Calu3 (cell line): ENCODE measurements around the gene OR8B2. TPM values are rescaled to one million over a fixed set of nuclear protein-coding genes. Genes with fewer than 3 reads are reported as not detected.

Source experiments
- BruUV-seq: library from RNA; stranded (reverse); fragments of 400-500 nt; replicated peaks from 2 replicates; lab custom pipeline; 2021; lab: Mats Ljungman, UMichigan
- CTCF ChIA-PET: fragments of 300-600 bp; sonication (Branson Sonifier 250); formaldehyde crosslinking; loops from one replicate; lab custom pipeline; 2022; ENCODE audit warnings: antibody characterized with exemption; lab: Charles Lee
- DNase-seq: peaks from one replicate; pipeline ENCODE4 v3.0.0; 2022
- H3K27ac Mint-ChIP-seq: one replicate; pipeline ENCODE4 v1.8.0; 2022; ENCODE audit warnings: mixed read lengths; ENCODE audit not compliant: unreplicated experiment
- H3K27me3 Mint-ChIP-seq: one replicate; pipeline ENCODE4 v1.8.0; 2022; ENCODE audit warnings: mixed read lengths; ENCODE audit not compliant: unreplicated experiment
- H3K36me3 Mint-ChIP-seq: one replicate; pipeline ENCODE4 v1.8.0; 2022; ENCODE audit warnings: mild to moderate bottlenecking, moderate library complexity, mixed read lengths; ENCODE audit not compliant: insufficient read depth, unreplicated experiment
- H3K4me1 Mint-ChIP-seq: one replicate; pipeline ENCODE4 v1.8.0; 2022; ENCODE audit warnings: mild to moderate bottlenecking, low read depth, mixed read lengths; ENCODE audit not compliant: unreplicated experiment
- H3K4me3 Mint-ChIP-seq: one replicate; pipeline ENCODE4 v1.8.0; 2022; ENCODE audit warnings: mild to moderate bottlenecking, low read depth, moderate library complexity, mixed read lengths; ENCODE audit not compliant: unreplicated experiment
- H3K9me3 Mint-ChIP-seq: one replicate; pipeline ENCODE4 v1.8.0; 2022; ENCODE audit warnings: low read depth, mixed read lengths; ENCODE audit not compliant: unreplicated experiment
- CTCF ChIP-seq: fragments of 200-600 bp; IDR thresholded peaks from one replicate; pipeline ENCODE4 v1.8.0; 2022; ENCODE audit warnings: antibody characterized with exemption; ENCODE audit not compliant: unreplicated experiment
- intact Hi-C: fragments of 100-400 bp; cut with micrococcal nuclease; formaldehyde crosslinking; loops from one replicate; pipeline ENCODE4 v1.10.0; 2022; ENCODE audit not compliant: unreplicated experiment
- total RNA-seq: library from RNA; stranded (reverse); gene quantifications from 2 replicates; pipeline ENCODE4 v1.2.3, GENCODE V29; 2022

Gene OR8B2
- total RNA-seq, 1 experiment from 2014 or later: not detected

GRCh38 chr11:124340142-124340447 is 44.2 kb downstream of the OR8B2 start:
- Mint-ChIP-seq H3K4me1 (no peaks in the 10 kb centered on the region), H3K9me3 (peaks cover 4% of the 10 kb centered on the region), H3K27me3 (no peaks in the 10 kb centered on the region), H3K36me3 (no peaks in the 10 kb centered on the region), H3K27ac (no peak overlapping the region), H3K4me3 (no peak overlapping the region)
- DNase-seq: no peak
- CTCF ChIA-PET: no interaction called here
- intact Hi-C loops: no loop called here
- no peak for TF ChIP-seq CTCF
- BruUV-seq: no TSS peak

- Mint-ChIP-seq H3K27me3 (no peaks in the 10 kb centered on the region), H3K36me3 (no peaks in the 10 kb centered on the region), H3K4me1 (no peaks in the 10 kb centered on the region), H3K9me3 (peaks cover 4% of the 10 kb centered on the region), H3K4me3 (no peak overlapping the region), H3K27ac (no peak overlapping the region)
- DNase-seq: no peak
- TF ChIP-seq CTCF: no peak
- CTCF ChIA-PET: no interaction called here
- no TSS peak for BruUV-seq
- intact Hi-C loops: no loop called here
Measured at GRCh38 chr11:124339396-124340141, 44.7 kb downstream of the OR8B2 start.

Other genes with a start within 250 kb of the OR8B2 start
- gene OR10D3, start 201.2 kb downstream of the OR8B2 start, total RNA-seq: not detected in 2 replicates
- gene OR8G1, start 143.4 kb downstream of the OR8B2 start, total RNA-seq: not detected in 2 replicates
- not detected in 2 replicates for gene OR8G5, start 128.1 kb downstream of the OR8B2 start, total RNA-seq
- gene OR8D1, start 70.5 kb downstream of the OR8B2 start, total RNA-seq: not detected in 2 replicates
- not detected in 2 replicates for gene OR8D2, start 64.3 kb downstream of the OR8B2 start, total RNA-seq
- gene OR8B3, start 14.5 kb upstream of the OR8B2 start, total RNA-seq: not detected in 2 replicates
- gene OR8B4, start 40.4 kb upstream of the OR8B2 start, total RNA-seq: not detected in 2 replicates
- gene OR8B8, start 61.2 kb upstream of the OR8B2 start, total RNA-seq: not detected in 2 replicates
- not detected in 2 replicates for gene OR8B12, start 159.2 kb upstream of the OR8B2 start, total RNA-seq
- gene OR8A1, start 185.5 kb upstream of the OR8B2 start, total RNA-seq: not detected in 2 replicates
- gene PANX3, start 226.9 kb upstream of the OR8B2 start, total RNA-seq: not detected in 2 replicates
- 18.8 and 19.1 TPM in 2 replicates for gene TBRG1, start 238.4 kb upstream of the OR8B2 start, total RNA-seq